Thyroid gland (tissue), 4 donors: ENCODE measurements around the gene MYL5. TPM values are rescaled to one million over a fixed set of nuclear protein-coding genes. Genes with fewer than 3 reads are reported as not detected.

Experiments
- DNase-seq, 2 donors: peaks; one replicate each; pipeline ENCODE4 v3.0.0-alpha.2; 2019
- H3K27ac ChIP-seq, 3 donors: fragments of 200-600 bp; sonication (generic); 1 replicate in 2 of 3; 2 replicates in 1 of 3; pipeline ENCODE4 v1.5.1; 2016 to 2019; ENCODE audit warnings: mild to moderate bottlenecking in 1 of 3, moderate library complexity in 1 of 3
- H3K27me3 ChIP-seq: fragments of 200-600 bp; sonication (generic); one replicate; pipeline ENCODE4 v1.5.1; 2019
- H3K36me3 ChIP-seq, 2 donors: fragments of 200-600 bp; sonication (generic); one replicate each; pipeline ENCODE4 v1.5.1; 2016 to 2019
- H3K4me1 ChIP-seq, 2 donors: fragments of 200-600 bp; sonication (generic); one replicate each; pipeline ENCODE4 v1.5.1; 2017 to 2019
- H3K4me3 ChIP-seq, 3 donors: fragments of 200-600 bp; sonication (generic); replicated peaks in 1 of 3; 1 replicate in 2 of 3; 2 replicates in 1 of 3; pipeline ENCODE4 v1.5.1; 2016; ENCODE audit warnings: mild to moderate bottlenecking in 1 of 3
- H3K9me3 ChIP-seq: fragments of 200-600 bp; sonication (generic); one replicate; pipeline ENCODE4 v1.5.1; 2017
- POLR2A ChIP-seq, 2 donors: fragments of 450-650 bp; IDR thresholded peaks; one replicate each; pipeline ENCODE4 v1.6.1; 2017; ENCODE audit warnings: antibody characterized with exemption in 2 of 2, mild to moderate bottlenecking in 2 of 2, moderate library complexity in 1 of 2
- WGBS, 2 donors: methylation state at CpG; one replicate each; pipeline ENCODE4 v1.1.5; 2017; 5-methylcytosine and 5-hydroxymethylcytosine counted together
- intact Hi-C: fragments of 100-400 bp; cut with DNase I; formaldehyde crosslinking; loops from one replicate; pipeline ENCODE4 v1.15.1; 2023
- total RNA-seq, 4 donors: library from RNA; depleted of rRNA; stranded (reverse); fragments of >200 nt; gene quantifications; one replicate each; pipeline ENCODE4 v1.2.3, GENCODE V29; 2016
- TF ChIP-seq, protein P1 (sequence below), 6 experiments: fragments of 200-600 bp in 3 of 6; fragments of 450-650 bp in 3 of 6; sonication (generic) in 3 of 6; IDR thresholded peaks; one replicate each; pipeline ENCODE4 v1.5.1; 2016 to 2019; ENCODE audit warnings: antibody characterized with exemption in 6 of 6, mild to moderate bottlenecking in 2 of 6, inconsistent platforms in 1 of 6, moderate library complexity in 1 of 6

MYL5 gene
- total RNA-seq, 4 donors from 2014 or later, result 13.0 to 17.5 (median 14.2) TPM

DNA sequence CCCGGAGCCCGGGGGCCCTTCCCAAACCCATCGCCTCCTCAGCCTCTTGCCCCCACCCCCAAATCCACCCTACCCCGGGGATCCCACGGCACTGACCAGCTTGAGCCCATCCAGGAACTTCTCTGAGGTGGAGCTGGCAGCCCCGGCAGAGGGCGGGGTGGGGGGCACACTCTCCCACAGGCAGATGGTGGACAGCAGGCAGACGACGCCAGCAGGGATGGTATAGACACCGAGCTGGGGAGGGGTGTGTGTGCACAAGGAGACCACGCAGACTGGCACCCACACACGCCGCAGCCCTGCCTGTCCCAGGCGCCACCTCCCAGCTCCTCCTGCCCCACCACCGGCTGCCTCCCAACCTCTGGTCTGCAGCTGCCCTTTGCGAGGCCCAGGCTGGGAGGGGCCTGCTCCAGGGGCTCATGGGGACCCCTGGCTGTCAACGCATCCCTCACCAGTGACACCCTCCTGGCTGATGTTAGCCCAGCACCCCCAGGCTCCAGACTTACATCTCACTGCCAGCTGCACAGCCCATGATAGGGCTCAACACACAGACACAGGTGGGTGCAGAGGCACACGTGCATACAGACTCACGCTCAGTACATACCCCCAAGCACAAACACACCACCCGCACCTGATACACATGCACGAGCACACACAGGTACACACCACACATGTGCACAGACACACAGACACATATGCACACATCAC lies 10.4 kb downstream of the MYL5 start:
- Histone ChIP-seq H3K9me3 (no peaks in the 10 kb centered on the region), H3K4me1 (peaks cover 27 to 53% of the 10 kb centered on the region in 2 donors), H3K27ac (no peak overlapping the region), H3K36me3 (no peaks in the 10 kb centered on the region), H3K4me3 (no peak overlapping the region), H3K27me3 (no peaks in the 10 kb centered on the region)
- TF ChIP-seq POLR2A (IDR thresholded peaks at IDR 0.05), result no peak
- TF ChIP-seq, protein P1, sequence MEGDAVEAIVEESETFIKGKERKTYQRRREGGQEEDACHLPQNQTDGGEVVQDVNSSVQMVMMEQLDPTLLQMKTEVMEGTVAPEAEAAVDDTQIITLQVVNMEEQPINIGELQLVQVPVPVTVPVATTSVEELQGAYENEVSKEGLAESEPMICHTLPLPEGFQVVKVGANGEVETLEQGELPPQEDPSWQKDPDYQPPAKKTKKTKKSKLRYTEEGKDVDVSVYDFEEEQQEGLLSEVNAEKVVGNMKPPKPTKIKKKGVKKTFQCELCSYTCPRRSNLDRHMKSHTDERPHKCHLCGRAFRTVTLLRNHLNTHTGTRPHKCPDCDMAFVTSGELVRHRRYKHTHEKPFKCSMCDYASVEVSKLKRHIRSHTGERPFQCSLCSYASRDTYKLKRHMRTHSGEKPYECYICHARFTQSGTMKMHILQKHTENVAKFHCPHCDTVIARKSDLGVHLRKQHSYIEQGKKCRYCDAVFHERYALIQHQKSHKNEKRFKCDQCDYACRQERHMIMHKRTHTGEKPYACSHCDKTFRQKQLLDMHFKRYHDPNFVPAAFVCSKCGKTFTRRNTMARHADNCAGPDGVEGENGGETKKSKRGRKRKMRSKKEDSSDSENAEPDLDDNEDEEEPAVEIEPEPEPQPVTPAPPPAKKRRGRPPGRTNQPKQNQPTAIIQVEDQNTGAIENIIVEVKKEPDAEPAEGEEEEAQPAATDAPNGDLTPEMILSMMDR (IDR thresholded peaks at IDR 0.05), result no peak
- 89 to 90% methylated on average over 9 to 13 of the region's 21 CpGs for WGBS, 2 donors
- intact Hi-C loops, result no loop called here
- no peak for DNase-seq

DNA sequence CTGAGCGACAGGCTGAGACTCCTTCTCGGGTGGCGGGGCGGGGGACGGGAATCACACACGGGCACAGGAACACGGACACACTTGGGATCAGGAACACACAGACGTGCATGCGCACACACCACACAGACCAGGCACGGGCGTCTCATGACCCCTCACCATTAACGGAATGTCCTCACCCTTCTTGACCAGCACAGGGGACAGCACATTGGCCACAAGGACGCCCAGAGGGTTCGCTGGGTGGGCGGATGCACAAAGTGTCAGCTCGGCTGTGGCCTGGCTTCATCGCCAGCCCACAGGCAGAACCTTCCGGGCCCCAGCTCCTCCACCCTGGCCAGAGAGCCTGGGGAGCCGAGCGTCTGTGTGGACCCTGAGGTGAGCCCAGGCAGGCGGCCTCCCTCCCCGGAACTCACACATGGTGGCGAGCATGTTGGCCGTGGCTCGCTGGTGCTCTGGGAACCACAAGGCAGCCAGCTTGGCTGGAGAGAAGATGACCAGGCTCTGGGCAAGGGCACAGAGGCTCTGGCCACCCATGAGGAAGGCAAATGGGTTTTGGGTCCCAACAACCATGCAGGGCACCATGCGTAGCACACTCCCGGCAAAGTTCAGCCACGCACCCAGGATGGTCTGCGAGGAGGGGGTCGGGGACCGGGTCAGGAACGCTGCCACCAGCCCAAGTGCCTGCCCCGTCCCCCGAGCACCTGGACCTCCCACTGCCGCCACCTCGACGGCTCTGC lies 11.5 kb downstream of the MYL5 start:
- no peak overlapping the region for H3K27ac ChIP-seq
- no peaks in the 10 kb centered on the region for H3K36me3 ChIP-seq
- H3K27me3 ChIP-seq, result no peaks in the 10 kb centered on the region
- no peak for DNase-seq
- no peak overlapping the region for H3K4me3 ChIP-seq
- intact Hi-C loops, result no loop called here
- H3K9me3 ChIP-seq, result no peaks in the 10 kb centered on the region
- H3K4me1 ChIP-seq, result peaks cover 26 to 47% of the 10 kb centered on the region in 2 donors
- 91 to 96% methylated on average over 14 to 30 of the region's 37 CpGs for WGBS, 2 donors
- TF ChIP-seq, protein P1 (IDR thresholded peaks at IDR 0.05), result no peak
- TF ChIP-seq POLR2A (IDR thresholded peaks at IDR 0.05), result no peak

DNA sequence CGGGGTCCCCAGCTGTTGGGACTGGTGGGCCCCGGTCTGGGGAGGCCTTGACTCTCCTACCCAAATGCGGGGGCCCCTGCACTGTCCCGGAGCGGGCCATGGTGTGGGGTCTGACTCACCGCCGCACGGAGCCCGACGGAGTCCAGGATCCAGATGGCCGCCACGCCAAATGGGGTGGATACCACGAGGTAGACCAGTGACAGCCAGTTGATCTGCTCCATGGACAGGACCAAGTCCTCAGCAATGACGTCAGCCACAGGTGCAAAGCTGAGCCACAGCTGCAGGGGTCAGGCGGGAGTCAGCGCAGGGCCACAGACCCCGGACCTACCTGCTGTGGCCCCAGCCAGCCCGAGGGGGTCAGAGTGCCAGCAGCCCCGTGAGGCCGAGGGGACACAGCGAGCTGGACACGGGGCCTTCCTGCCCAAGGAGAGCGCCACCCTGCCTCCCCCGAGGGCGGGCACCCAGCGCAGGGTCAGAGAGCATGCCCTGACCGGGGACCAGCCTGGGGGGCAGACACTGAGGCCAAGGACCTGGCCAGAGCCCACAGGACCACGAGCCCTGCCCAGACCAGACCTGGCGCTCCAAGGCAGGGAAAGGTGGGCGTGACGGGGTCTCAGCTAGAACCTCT lies 12.2 kb downstream of the MYL5 start:
- intact Hi-C loops, result no loop called here
- no peak overlapping the region for H3K4me3 ChIP-seq
- H3K9me3 ChIP-seq, result no peaks in the 10 kb centered on the region

DNA sequence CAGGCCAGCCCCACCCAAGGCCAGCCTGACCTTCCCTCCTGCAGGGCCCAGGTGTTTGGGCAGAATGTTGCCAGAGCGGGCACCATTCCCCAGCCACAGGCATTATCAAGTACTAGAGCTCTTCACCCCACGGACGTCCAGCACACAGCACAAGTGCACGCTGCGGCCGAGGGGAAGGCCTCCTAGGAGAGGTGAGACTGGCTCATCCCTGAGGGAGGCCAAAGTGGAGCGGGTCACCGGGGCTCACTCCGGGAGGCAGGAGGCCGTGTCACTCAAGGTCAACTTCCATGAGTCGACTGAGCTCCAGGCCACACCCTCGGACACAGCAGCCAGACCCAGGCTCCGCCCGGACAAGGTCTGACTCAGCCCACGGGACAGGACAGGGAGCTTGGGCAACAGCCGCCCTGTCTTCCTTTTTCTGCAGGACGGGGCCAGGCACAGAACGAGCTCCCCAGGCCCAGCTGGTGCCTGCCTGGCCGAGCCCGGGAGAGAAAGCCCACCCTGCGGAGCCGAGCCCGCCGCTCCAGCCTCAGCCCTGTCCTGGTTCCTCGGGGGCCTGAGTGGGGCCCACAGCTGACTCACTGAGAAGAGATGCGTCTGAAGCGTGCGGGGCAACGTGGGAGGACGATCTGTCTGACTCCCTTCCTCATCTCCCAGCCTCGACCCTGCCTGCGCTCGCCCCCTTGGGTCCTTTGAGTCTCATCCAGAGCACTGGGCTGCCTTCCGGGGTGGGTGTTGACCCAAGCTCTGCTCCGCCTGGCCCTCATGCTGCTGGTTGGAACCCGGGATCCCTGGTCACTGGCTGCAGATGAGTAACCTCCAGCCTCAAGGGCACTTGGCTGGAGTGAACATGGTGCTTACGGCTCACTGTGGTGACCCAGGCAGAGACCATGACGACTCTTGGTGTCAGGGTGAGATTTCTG lies 13.0 kb downstream of the MYL5 start:
- H3K27ac ChIP-seq, result peak overlapping the region; percentile 10 to 84 (median 81)
- H3K36me3 ChIP-seq, result no peaks in the 10 kb centered on the region
- DNase-seq, result peak; percentile 56 to 59
- H3K4me1 ChIP-seq, result peaks cover 24 to 43% of the 10 kb centered on the region in 2 donors
- intact Hi-C loops, result no loop called here
- TF ChIP-seq POLR2A (IDR thresholded peaks at IDR 0.05), result peak in 1 of 2 donors; percentile 25
- TF ChIP-seq, protein P1 (IDR thresholded peaks at IDR 0.05), result no peak
- no peaks in the 10 kb centered on the region for H3K9me3 ChIP-seq
- WGBS, 2 donors, result 77% methylated on average over 15 to 30 of the region's 38 CpGs
- H3K27me3 ChIP-seq, result no peaks in the 10 kb centered on the region
- no peak overlapping the region for H3K4me3 ChIP-seq

More for the DNA sequence above, 12.2 kb downstream of the MYL5 start:
- TF ChIP-seq, protein P1 (IDR thresholded peaks at IDR 0.05), result no peak
- no peak for TF ChIP-seq POLR2A (IDR thresholded peaks at IDR 0.05)
- 94 to 98% methylated on average over 9 to 10 of the region's 31 CpGs for WGBS, 2 donors
- no peak for DNase-seq
- Histone ChIP-seq H3K27ac (peak overlapping the region in 1 of 3 donors; percentile 81), H3K27me3 (no peaks in the 10 kb centered on the region), H3K4me1 (peaks cover 24 to 43% of the 10 kb centered on the region in 2 donors), H3K36me3 (no peaks in the 10 kb centered on the region)
